K562 (cell line): ENCODE measurements around the gene AXIN2. TPM values are rescaled to one million over a fixed set of nuclear protein-coding genes. Genes with fewer than 3 reads are reported as not detected.
A peak's percentile ranks its signal among the peaks of the same experiment; 100 is the strongest.

Experiments used
- ATAC-seq: fragments of 200-7000 bp; cut with Tn5 transposase; 3 replicates; pipeline ENCODE4 v1.9.1; 2020; ENCODE audit warnings: moderate library complexity
- BruUV-seq: library from RNA; stranded (reverse); fragments of 400-500 nt; replicated peaks from 2 replicates; lab custom pipeline; 2021; lab: Mats Ljungman, UMichigan
- CTCF ChIA-PET: fragments of 300-600 bp; formaldehyde crosslinking; extraction: SDS; loops from one replicate; lab custom pipeline; 2021; ENCODE audit warnings: low intra/inter-chr PET ratio; lab: Yijun Ruan, JAX
- POLR2A ChIA-PET: fragments of 300-600, 350-650 bp; sonication (Branson Sonifier 250); formaldehyde crosslinking; extraction: SDS; loops from one replicate; lab custom pipeline; 2021; ENCODE audit warnings: antibody characterized with exemption, inconsistent platforms; lab: Yijun Ruan, JAX
- DNase-seq, 4 experiments: peaks; one replicate each; pipeline versions ENCODE4 v3.0.0 to v3.0.0-alpha.2; 2011 to 2018; ENCODE audit warnings: low spot score in 3 of 4, mixed read lengths in 3 of 4; ENCODE audit errors: extremely low read depth in 1 of 4
- FAIRE-seq: peaks from 2 replicates; lab custom pipeline; 2011; peaks lifted over from hg19 to GRCh38; lab: Jason Lieb, UNC
- H2AFZ ChIP-seq: 2 replicates; pipeline ENCODE4 v1.6.0; 2011; ENCODE audit warnings: low read depth, low read length, control low read depth, inconsistent platforms
- H3K27ac ChIP-seq: fragments of 200-600 bp; 3 replicates; pipeline ENCODE4 v1.8.0; 2011; ENCODE audit warnings: low read depth, mild to moderate bottlenecking, control low read depth, inconsistent platforms, low read length, moderate library complexity, mixed read lengths; ENCODE audit errors: extremely low read depth
- H3K27me3 ChIP-seq, 2 experiments: fragments of 300-600 bp in 1 of 2; 2 replicates in 1 of 2; 3 replicates in 1 of 2; pipeline versions ENCODE4 v1.6.0 to v1.8.0; 2011; ENCODE audit warnings: inconsistent platforms in 2 of 2, low read length in 2 of 2, mild to moderate bottlenecking in 1 of 2, mixed read lengths in 1 of 2, moderate library complexity in 1 of 2; ENCODE audit not compliant: control insufficient read depth in 2 of 2, insufficient read depth in 2 of 2
- H3K36me3 ChIP-seq: fragments of 300-600 bp; 3 replicates; pipeline ENCODE4 v1.8.0; 2011; ENCODE audit warnings: mild to moderate bottlenecking, low read length, inconsistent platforms; ENCODE audit not compliant: control insufficient read depth, insufficient read depth
- H3K4me1 ChIP-seq, 2 experiments: fragments of 200-600 bp in 1 of 2; replicated peaks in 1 of 2; 2 replicates in 1 of 2; 3 replicates in 1 of 2; pipeline versions ENCODE4 v1.5.1 to v1.8.0; 2011; ENCODE audit warnings: inconsistent platforms in 2 of 2, low read length in 2 of 2, mild to moderate bottlenecking in 1 of 2, mixed read lengths in 1 of 2, moderate library complexity in 1 of 2; ENCODE audit not compliant: control insufficient read depth in 2 of 2, insufficient read depth in 2 of 2
- H3K4me2 ChIP-seq: 2 replicates; pipeline ENCODE4 v1.6.1; 2011; ENCODE audit warnings: low read length, control low read depth, inconsistent platforms, mixed read lengths; ENCODE audit not compliant: insufficient read depth
- H3K4me3 ChIP-seq: fragments of 200-600 bp; sonication (generic), shearing (Covaris generic); 2 replicates; pipeline ENCODE4 v1.5.1; 2016; ENCODE audit warnings: control low read depth, inconsistent platforms
- H3K79me2 ChIP-seq: fragments of 200-600 bp; 3 replicates; pipeline ENCODE4 v1.8.0; 2011; ENCODE audit warnings: low read length, inconsistent platforms; ENCODE audit not compliant: control insufficient read depth, insufficient read depth
- H3K9ac ChIP-seq, 2 experiments: 2 replicates each; pipeline versions ENCODE4 v1.6.0 to v1.6.1; 2011; ENCODE audit warnings: low read depth in 2 of 2, low read length in 2 of 2, control low read depth in 1 of 2, inconsistent platforms in 1 of 2, mild to moderate bottlenecking in 1 of 2, mixed read lengths in 1 of 2; ENCODE audit not compliant: insufficient read depth in 1 of 2
- H3K9me1 ChIP-seq: one replicate; pipeline ENCODE4 v1.6.0; 2011; ENCODE audit warnings: inconsistent platforms, mild to moderate bottlenecking, low read length, moderate library complexity; ENCODE audit not compliant: control insufficient read depth, insufficient read depth
- H3K9me3 ChIP-seq: replicated peaks from 2 replicates; pipeline ENCODE4 v1.5.1; 2011; ENCODE audit warnings: low read depth, low read length, inconsistent platforms; ENCODE audit not compliant: control insufficient read depth, insufficient read depth
- H4K20me1 ChIP-seq: replicated peaks from 2 replicates; pipeline ENCODE4 v1.6.1; 2011; ENCODE audit warnings: low read length, inconsistent platforms, mixed read lengths; ENCODE audit not compliant: control insufficient read depth, insufficient read depth
- CCAR2 ChIP-seq: fragments of 200-400 bp; formaldehyde crosslinking; IDR thresholded peaks from 2 replicates; pipeline ENCODE4 v1.6.1; 2017; ENCODE audit warnings: mild to moderate bottlenecking, low read depth, low read length
- COPS2 ChIP-seq: fragments of 450-650 bp; conservative IDR thresholded peaks from 2 replicates; pipeline ENCODE4 v1.6.1; 2016; ENCODE audit warnings: mild to moderate bottlenecking, moderate library complexity
- CSDE1 ChIP-seq, 2 experiments: fragments of 450-650 bp; IDR thresholded peaks; 2 replicates each; pipeline ENCODE4 v1.6.1; 2016; ENCODE audit warnings: mild to moderate bottlenecking in 1 of 2
- FOXP1 ChIP-seq: sonication (generic); formaldehyde crosslinking; IDR thresholded peaks from 2 replicates; pipeline ENCODE4 v1.8.0; 2022; ENCODE audit warnings: mild to moderate bottlenecking, missing genetic modification reagents
- HMG20B ChIP-seq: fragments of 250-450 bp; sonication (Bioruptor Pico); IDR thresholded peaks from 2 replicates; pipeline ENCODE4 v1.5.0; 2021; ENCODE audit warnings: mild to moderate bottlenecking
- IRF2 ChIP-seq: sonication (generic); formaldehyde crosslinking; IDR thresholded peaks from 2 replicates; pipeline ENCODE4 v1.8.1; 2022; ENCODE audit warnings: mild to moderate bottlenecking, missing genetic modification reagents
- NR3C1 ChIP-seq: sonication (generic); formaldehyde crosslinking; IDR thresholded peaks from 2 replicates; pipeline ENCODE4 v1.8.1; 2022; ENCODE audit warnings: missing genetic modification reagents
- RUNX1 ChIP-seq: sonication (generic); IDR thresholded peaks from 2 replicates; pipeline ENCODE4 v1.6.1; 2016; ENCODE audit warnings: antibody characterized with exemption, low read depth
- TBL1XR1 ChIP-seq, 2 experiments: IDR thresholded peaks; 2 replicates each; pipeline ENCODE4 v1.6.1; 2012; ENCODE audit warnings: improper control_type of control experiment in 2 of 2, low read length in 2 of 2, mild to moderate bottlenecking in 1 of 2
- ZNF3 ChIP-seq: fragments of 250-450 bp; sonication (Bioruptor Pico); IDR thresholded peaks from 2 replicates; pipeline ENCODE4 v1.5.0; 2021; ENCODE audit warnings: mild to moderate bottlenecking, moderate library complexity
- ZNF75A ChIP-seq: fragments of 450-650 bp; formaldehyde crosslinking; IDR thresholded peaks from 2 replicates; pipeline ENCODE4 v1.4.0; 2020; ENCODE audit warnings: mild to moderate bottlenecking
- WGBS: fragments of 100-300 bp; shearing (Covaris generic); methylation state at CpG from one replicate; pipeline ENCODE4 v1.1.6; 2016; ENCODE audit warnings: low coverage, mixed read lengths; ENCODE audit not compliant: insufficient coverage; ENCODE audit errors: missing lambda C conversion rate; 5-methylcytosine and 5-hydroxymethylcytosine counted together
- in situ Hi-C: fragments of 300-500 bp; cut with MboI; formaldehyde crosslinking; loops from 4 replicates; pipeline ENCODE4 v1.15.0; 2018; ENCODE audit warnings: inconsistent platforms, mixed read lengths
- intact Hi-C: fragments of 100-400 bp; cut with micrococcal nuclease; formaldehyde crosslinking; loops from 2 replicates; pipeline ENCODE4 v1.14.2; 2022
- polyA plus RNA-seq, 8 experiments: library from polyadenylated mRNA; depleted of rRNA in 4 of 8; stranded (reverse) in 5 of 8; unstranded in 3 of 8; fragments of >200 nt; fragmentation: Nextera tagmentation in 2 of 8; fragmentation: Illumina TruSeq in 1 of 8; extraction: Ambion mirVana in 2 of 8; extraction: Trizol in 1 of 8; gene quantifications; 2 replicates each; pipeline versions ENCODE4 v1.2.1 to v1.2.3, GENCODE V29; 2011 to 2014; ENCODE audit warnings: inconsistent platforms in 1 of 8, missing spikeins in 1 of 8
- total RNA-seq, 7 experiments: library from RNA; depleted of rRNA in 6 of 7; stranded (reverse); fragments of >200 nt in 6 of 7; fragmentation: Illumina TruSeq in 2 of 7; extraction: Trizol in 2 of 7; gene quantifications; 2 replicates each; pipeline versions ENCODE4 v1.2.1 to v1.2.3, GENCODE V29; 2011 to 2021; ENCODE audit warnings: low replicate concordance in 1 of 7
- TF ChIP-seq, protein P1 (sequence below): fragments of 250-450 bp; sonication (Bioruptor Pico); IDR thresholded peaks from 2 replicates; pipeline ENCODE4 v1.8.0; 2021; ENCODE audit warnings: moderate library complexity, mild to moderate bottlenecking, inconsistent platforms
- TF ChIP-seq, protein P2 (sequence below): fragments of 250-450 bp; sonication (Bioruptor Pico); IDR thresholded peaks from 2 replicates; pipeline ENCODE4 v1.6.1; 2021; ENCODE audit warnings: mild to moderate bottlenecking

AXIN2 gene
- total and polyA plus RNA-seq, 9 of the 15 experiments (the other 6 are each of a cell fraction or from before 2014, with no cell fraction given): 0.21 to 3.3 (median 1.2) TPM

DNA sequence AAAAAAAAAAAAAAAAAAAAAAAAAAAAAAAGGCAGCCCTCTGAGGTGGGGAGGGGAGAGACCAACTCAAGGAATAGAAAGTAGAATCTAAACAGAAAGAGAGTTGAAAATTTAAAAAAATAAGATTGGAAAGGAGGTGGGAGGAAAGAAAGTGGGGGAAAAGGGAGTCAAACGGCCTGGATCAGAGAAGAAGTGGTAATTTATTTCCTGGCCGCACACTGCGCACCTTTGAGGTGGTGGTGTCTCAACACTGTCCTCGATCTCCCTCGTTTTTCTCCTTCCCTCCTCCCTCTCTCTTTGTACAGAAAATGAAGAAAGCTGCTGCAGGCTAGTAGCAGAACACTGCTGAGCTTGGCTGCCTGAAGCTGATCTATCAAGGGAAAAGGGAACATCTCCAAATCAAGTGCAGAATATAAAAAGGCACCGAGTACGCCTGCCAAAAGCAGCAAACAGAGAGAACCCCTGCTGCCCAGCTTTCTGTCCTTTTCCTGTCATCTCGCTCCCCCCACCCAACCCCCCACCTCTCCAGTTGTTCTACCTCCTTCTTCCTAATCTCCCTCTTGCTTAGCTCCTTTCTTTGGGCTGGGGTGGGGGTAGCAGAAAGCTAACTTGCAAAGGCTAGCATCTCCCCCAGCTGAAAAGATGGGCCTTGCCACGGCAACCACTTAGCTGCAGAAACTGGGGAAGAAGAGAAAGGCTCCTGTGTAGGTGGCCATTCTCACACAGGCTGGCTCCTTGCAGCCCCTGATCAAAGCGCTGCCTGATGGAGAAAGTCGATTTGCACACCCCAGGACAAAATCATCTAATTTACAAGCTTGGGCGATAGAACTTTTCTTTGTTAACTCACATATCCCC lies 22.5 kb downstream of the AXIN2 start:
- Histone ChIP-seq H3K4me3 (peak overlapping the region; percentile 49), H3K4me1 (peaks cover 0 to 23% of the 10 kb centered on the region in 2 experiments; a peak in 2 of 5 replicates), H3K9me3 (no peaks in the 10 kb centered on the region), H3K27ac (no peak overlapping the region; the same call in 2 of the 3 replicates), H2AFZ (no peak overlapping the region), H3K9me1 (no peaks in the 10 kb centered on the region), H3K79me2 (peaks cover 41% of the 10 kb centered on the region), H3K36me3 (peaks cover 20% of the 10 kb centered on the region; the same call in 2 of the 3 replicates), H3K27me3 (no peaks in the 10 kb centered on the region; a peak in 1 of 5 replicates), H3K4me2 (peak overlapping the region; percentile 15), H3K9ac (peak overlapping the region; percentile 54 to 64; a peak in 3 of 4 replicates), H4K20me1 (no peaks in the 10 kb centered on the region; the same call in 1 of the 2 replicates)
- ATAC-seq (no peak), FAIRE-seq (no peak), DNase-seq (no peak)
- ChIA-PET CTCF (no interaction called here), POLR2A (no interaction called here)
- BruUV-seq: TSS peak; percentile 66
- intact Hi-C loops: no loop called here
- in situ Hi-C loops: no loop called here
- 21% methylated on average over 10 of the region's 12 CpGs for whole genome bisulfite sequencing
- TF ChIP-seq HMG20B: no peak
- no peak for TF ChIP-seq RUNX1
- no peak for TF ChIP-seq CCAR2
- no peak for TF ChIP-seq TBL1XR1 (IDR thresholded peaks at IDR 0.05; ENCODE audit: low read length in 2 of 2)
- no peak for TF ChIP-seq FOXP1 (CRISPR knock-in tag)
- TF ChIP-seq IRF2 (CRISPR knock-in tag): no peak
- no peak for TF ChIP-seq NR3C1
- TF ChIP-seq, protein P1, sequence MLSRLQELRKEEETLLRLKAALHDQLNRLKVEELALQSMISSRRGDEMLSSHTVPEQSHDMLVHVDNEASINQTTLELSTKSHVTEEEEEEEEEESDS (CRISPR knock-in tag): no peak
- TF ChIP-seq, protein P2, sequence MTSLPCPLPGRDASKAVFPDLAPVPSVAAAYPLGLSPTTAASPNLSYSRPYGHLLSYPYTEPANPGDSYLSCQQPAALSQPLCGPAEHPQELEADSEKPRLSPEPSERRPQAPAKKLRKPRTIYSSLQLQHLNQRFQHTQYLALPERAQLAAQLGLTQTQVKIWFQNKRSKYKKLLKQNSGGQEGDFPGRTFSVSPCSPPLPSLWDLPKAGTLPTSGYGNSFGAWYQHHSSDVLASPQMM (CRISPR knock-in tag): no peak
- TF ChIP-seq COPS2: no peak
- TF ChIP-seq ZNF3 (CRISPR knock-in tag): no peak
- TF ChIP-seq CSDE1 (IDR thresholded peaks at IDR 0.05): no peak
- no peak for TF ChIP-seq ZNF75A (CRISPR knock-in tag)
